Breast epithelium (tissue), 3 donors: ENCODE data around the gene HCFC1.

ENCODE experiments used
- POLR2A ChIP-seq: fragments of 450-650 bp; IDR thresholded peaks from one replicate; pipeline ENCODE4 v1.6.1; 2016; ENCODE audit warnings: antibody characterized with exemption, mild to moderate bottlenecking, moderate library complexity
- POLR2AphosphoS5 ChIP-seq, 3 donors: sonication (generic); formaldehyde crosslinking; IDR thresholded peaks; one replicate each; pipeline ENCODE4 v1.6.1; 2017; ENCODE audit warnings: antibody characterized with exemption in 3 of 3
- TF ChIP-seq, protein P1 (sequence below), 3 donors: fragments of 450-650 bp; IDR thresholded peaks; one replicate each; pipeline ENCODE4 v1.5.1; 2016 to 2017; ENCODE audit warnings: antibody characterized with exemption in 3 of 3, mild to moderate bottlenecking in 3 of 3, moderate library complexity in 3 of 3

DNA sequence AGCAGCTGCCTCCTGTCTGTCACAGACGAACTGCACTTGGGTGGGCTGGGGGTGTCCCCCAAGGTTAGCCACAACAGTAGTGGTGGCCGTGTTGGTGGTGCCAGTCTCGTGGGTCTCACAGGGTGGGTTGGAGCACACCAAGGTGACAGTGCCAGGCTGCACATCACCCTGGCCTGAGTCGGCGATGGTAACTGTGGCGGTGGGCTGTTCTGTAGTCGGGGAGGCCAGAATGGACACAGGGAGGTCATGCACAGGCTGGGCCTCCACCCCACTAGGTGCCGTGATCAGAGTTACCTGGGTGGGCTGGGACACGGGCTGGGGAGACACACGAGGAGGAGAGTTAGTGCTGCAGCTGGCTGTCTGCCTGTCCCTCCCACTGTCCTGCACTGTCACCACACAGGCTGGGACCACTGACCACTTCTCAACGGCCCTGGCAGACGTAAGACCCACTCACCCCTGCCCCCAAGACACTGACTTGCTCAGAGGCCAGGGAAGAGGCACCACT is 16.3 kb downstream of the HCFC1 start:
- TF ChIP-seq POLR2A: no peak
- TF ChIP-seq, protein P1, sequence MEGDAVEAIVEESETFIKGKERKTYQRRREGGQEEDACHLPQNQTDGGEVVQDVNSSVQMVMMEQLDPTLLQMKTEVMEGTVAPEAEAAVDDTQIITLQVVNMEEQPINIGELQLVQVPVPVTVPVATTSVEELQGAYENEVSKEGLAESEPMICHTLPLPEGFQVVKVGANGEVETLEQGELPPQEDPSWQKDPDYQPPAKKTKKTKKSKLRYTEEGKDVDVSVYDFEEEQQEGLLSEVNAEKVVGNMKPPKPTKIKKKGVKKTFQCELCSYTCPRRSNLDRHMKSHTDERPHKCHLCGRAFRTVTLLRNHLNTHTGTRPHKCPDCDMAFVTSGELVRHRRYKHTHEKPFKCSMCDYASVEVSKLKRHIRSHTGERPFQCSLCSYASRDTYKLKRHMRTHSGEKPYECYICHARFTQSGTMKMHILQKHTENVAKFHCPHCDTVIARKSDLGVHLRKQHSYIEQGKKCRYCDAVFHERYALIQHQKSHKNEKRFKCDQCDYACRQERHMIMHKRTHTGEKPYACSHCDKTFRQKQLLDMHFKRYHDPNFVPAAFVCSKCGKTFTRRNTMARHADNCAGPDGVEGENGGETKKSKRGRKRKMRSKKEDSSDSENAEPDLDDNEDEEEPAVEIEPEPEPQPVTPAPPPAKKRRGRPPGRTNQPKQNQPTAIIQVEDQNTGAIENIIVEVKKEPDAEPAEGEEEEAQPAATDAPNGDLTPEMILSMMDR (IDR thresholded peaks at IDR 0.05): no peak
- TF ChIP-seq POLR2AphosphoS5 (IDR thresholded peaks at IDR 0.05): no peak
